T-cell (primary cell): Measurements from ENCODE around the gene NUDT14. TPM values are rescaled to one million over a fixed set of nuclear protein-coding genes. Genes with fewer than 3 reads are reported as not detected.

ENCODE experiments used
- ATAC-seq, 4 experiments: fragments of 200-7000 bp in 3 of 4; fragments of 150-1000 bp in 1 of 4; cut with Tn5 transposase; replicated peaks in 1 of 4; 1 replicate in 3 of 4; 2 replicates in 1 of 4; pipeline ENCODE4 v1.10.0; 2021; ENCODE audit warnings: moderate library complexity in 3 of 4, mild to moderate bottlenecking in 2 of 4, moderate number of reproducible peaks in 1 of 4
- CTCF ChIA-PET, 2 donors: fragments of 300-600 bp; sonication (Branson Sonifier 250); formaldehyde crosslinking; loops; one replicate each; lab custom pipeline; 2022; ENCODE audit warnings: antibody characterized with exemption in 2 of 2; lab: Charles Lee
- POLR2A ChIA-PET, 2 donors: fragments of 300-600 bp; sonication (Branson Sonifier 250); formaldehyde crosslinking; loops; one replicate each; lab custom pipeline; 2022; ENCODE audit warnings: antibody characterized with exemption in 2 of 2; lab: Charles Lee
- DNase-seq, 35 experiments: peaks; one replicate each; pipeline versions ENCODE4 v3.0.0 to v3.0.0-alpha.2; 2013 to 2023
- H3K27ac ChIP-seq: one replicate; pipeline ENCODE4 v1.5.1; 2013; ENCODE audit warnings: low read length
- H3K27me3 ChIP-seq, 2 experiments: replicated peaks in 1 of 2; 1 replicate in 1 of 2; 2 replicates in 1 of 2; pipeline versions ENCODE4 v1.6.1 to v1.7.0; 2013; ENCODE audit warnings: low read length in 1 of 2, mixed read lengths in 1 of 2; ENCODE audit not compliant: control insufficient read depth in 2 of 2, insufficient read depth in 2 of 2; ENCODE audit errors: extremely low read depth in 1 of 2
- H3K36me3 ChIP-seq, 2 donors: 1 replicate in 1 of 2; 2 replicates in 1 of 2; pipeline versions ENCODE4 v1.6.1 to v1.7.0; 2013; ENCODE audit warnings: low read length in 1 of 2; ENCODE audit not compliant: control insufficient read depth in 2 of 2, insufficient read depth in 1 of 2; ENCODE audit errors: extremely low read depth in 1 of 2
- H3K4me1 ChIP-seq, 2 experiments: 1 replicate in 1 of 2; 2 replicates in 1 of 2; pipeline versions ENCODE4 v1.6.1 to v1.7.0; 2013; ENCODE audit warnings: low read length in 2 of 2, mixed read lengths in 1 of 2; ENCODE audit not compliant: insufficient read depth in 2 of 2, control insufficient read depth in 1 of 2; ENCODE audit errors: extremely low read depth in 1 of 2
- H3K4me3 ChIP-seq, 2 donors: 1 replicate in 1 of 2; 2 replicates in 1 of 2; pipeline versions ENCODE4 v1.5.1 to v1.7.0; 2013; ENCODE audit warnings: mild to moderate bottlenecking in 2 of 2, low read length in 1 of 2, moderate library complexity in 1 of 2; ENCODE audit not compliant: control insufficient read depth in 1 of 2; ENCODE audit errors: extremely low read depth in 1 of 2
- H3K9me3 ChIP-seq: 2 replicates; pipeline ENCODE4 v1.7.0; 2013
- H3K27ac Mint-ChIP-seq, 2 donors: one replicate each; pipeline ENCODE4 v1.8.0; 2020 to 2021; ENCODE audit warnings: mild to moderate bottlenecking in 2 of 2, mixed read lengths in 2 of 2
- H3K27me3 Mint-ChIP-seq, 2 donors: one replicate each; pipeline ENCODE4 v1.8.0; 2021 to 2022; ENCODE audit warnings: mixed read lengths in 2 of 2
- H3K36me3 Mint-ChIP-seq: one replicate; pipeline ENCODE4 v1.8.0; 2021; ENCODE audit warnings: mixed read lengths
- H3K4me1 Mint-ChIP-seq, 3 donors: one replicate each; pipeline ENCODE4 v1.8.0; 2020 to 2022; ENCODE audit warnings: mixed read lengths in 3 of 3, mild to moderate bottlenecking in 1 of 3
- H3K4me3 Mint-ChIP-seq, 3 donors: one replicate each; pipeline ENCODE4 v1.8.0; 2020 to 2022; ENCODE audit warnings: mild to moderate bottlenecking in 3 of 3, mixed read lengths in 3 of 3, moderate library complexity in 3 of 3
- H3K9me3 Mint-ChIP-seq, 3 donors: one replicate each; pipeline ENCODE4 v1.8.0; 2020 to 2022; ENCODE audit warnings: mixed read lengths in 3 of 3
- WGBS: methylation state at CpG from one replicate; pipeline ENCODE4 v1.1.5; 2013; ENCODE audit warnings: missing lambda C conversion rate; ENCODE audit not compliant: insufficient coverage; 5-methylcytosine and 5-hydroxymethylcytosine counted together
- total RNA-seq, 35 experiments: library from RNA in 6 of 35; stranded (reverse) in 6 of 35; fragments of 120-200 nt in 1 of 35; gene quantifications; one replicate each; pipeline versions ENCODE4 v1.2.1 to v1.2.4 and lab custom pipeline; 2013 to 2026

Gene NUDT14
- total RNA-seq, 5 donors from 2014 or later (not counting 1 experiment from before 2014, with no cell fraction given), result 10.0 to 25.5 (median 20.2) TPM

DNA sequence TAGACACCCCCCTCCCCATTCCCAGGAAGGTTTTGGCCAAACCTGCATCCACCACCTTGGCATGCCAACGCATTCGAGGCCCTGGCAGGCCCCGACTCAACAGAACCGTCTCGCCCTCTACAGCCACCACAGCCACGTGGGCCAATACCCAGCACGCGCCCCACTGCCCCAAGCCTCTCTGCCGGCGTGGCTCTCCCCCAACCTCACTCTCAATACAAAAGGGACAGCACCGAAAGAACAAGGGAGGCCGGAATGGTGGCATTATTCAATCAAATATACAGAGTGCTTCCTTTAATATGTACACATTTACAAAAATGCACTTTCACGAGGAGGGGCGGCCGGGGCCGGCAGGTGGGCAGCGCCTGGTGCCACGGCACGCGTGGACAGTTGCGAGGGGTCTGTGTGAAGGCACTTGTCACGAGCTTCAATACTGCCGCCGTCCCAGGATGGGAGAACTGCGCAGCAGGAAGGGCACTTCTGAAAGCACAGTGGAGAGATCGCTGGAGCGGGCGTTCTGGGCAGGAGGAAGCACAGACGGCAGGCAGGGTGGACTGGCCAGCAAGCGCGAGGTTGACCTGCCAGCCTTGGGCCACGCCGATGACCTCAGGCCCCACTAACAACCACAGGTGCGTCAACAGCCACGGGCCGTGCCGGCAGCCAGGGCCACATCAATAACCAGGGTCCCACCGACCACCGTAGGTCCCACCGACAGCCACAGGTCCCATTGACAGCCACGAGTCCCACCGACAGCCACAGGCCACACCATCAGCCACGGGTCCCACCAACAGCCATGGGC lies 39.4 kb downstream of the NUDT14 start:
- no peak overlapping the region for H3K4me3 ChIP-seq
- peaks cover 3% of the 10 kb centered on the region for H3K36me3 Mint-ChIP-seq
- H3K27me3 ChIP-seq, result peaks cover 0 to 11% of the 10 kb centered on the region in 2 experiments
- H3K27me3 Mint-ChIP-seq, result no peaks in the 10 kb centered on the region
- no peak overlapping the region for H3K4me3 Mint-ChIP-seq
- H3K9me3 ChIP-seq, result no peaks in the 10 kb centered on the region
- CTCF ChIA-PET, result no interaction called here
- no peak overlapping the region for H3K27ac Mint-ChIP-seq
- no peaks in the 10 kb centered on the region for H3K4me1 Mint-ChIP-seq
- peaks cover 0 to 9% (median 4%) of the 10 kb centered on the region in 3 donors for H3K9me3 Mint-ChIP-seq
- WGBS, result 91% methylated on average over 36 of the region's 43 CpGs
- H3K4me1 ChIP-seq, result no peaks in the 10 kb centered on the region
- H3K27ac ChIP-seq, result no peak overlapping the region
- no peak for DNase-seq
- POLR2A ChIA-PET, result no interaction called here
- ATAC-seq, result no peak
- no peaks in the 10 kb centered on the region for H3K36me3 ChIP-seq

- no peaks in the 10 kb centered on the region for H3K4me1 ChIP-seq
- no peaks in the 10 kb centered on the region for H3K9me3 ChIP-seq
- Mint-ChIP-seq H3K27me3 (no peaks in the 10 kb centered on the region), H3K36me3 (peaks cover 3% of the 10 kb centered on the region), H3K4me3 (no peak overlapping the region), H3K27ac (no peak overlapping the region), H3K4me1 (no peaks in the 10 kb centered on the region), H3K9me3 (peaks cover 0 to 9% (median 4%) of the 10 kb centered on the region in 3 donors)
- H3K36me3 ChIP-seq, result no peaks in the 10 kb centered on the region
- ChIA-PET POLR2A (no interaction called here), CTCF (no interaction called here)
- H3K4me3 ChIP-seq, result no peak overlapping the region
- ATAC-seq (no peak), DNase-seq (no peak)
- H3K27ac ChIP-seq, result no peak overlapping the region
- H3K27me3 ChIP-seq, result peaks cover 0 to 11% of the 10 kb centered on the region in 2 experiments
- 85% methylated on average over 4 of the region's 6 CpGs for whole genome bisulfite sequencing
Measured at GRCh38 chr14:105141026-105141425, 40.1 kb downstream of the NUDT14 start.

DNA sequence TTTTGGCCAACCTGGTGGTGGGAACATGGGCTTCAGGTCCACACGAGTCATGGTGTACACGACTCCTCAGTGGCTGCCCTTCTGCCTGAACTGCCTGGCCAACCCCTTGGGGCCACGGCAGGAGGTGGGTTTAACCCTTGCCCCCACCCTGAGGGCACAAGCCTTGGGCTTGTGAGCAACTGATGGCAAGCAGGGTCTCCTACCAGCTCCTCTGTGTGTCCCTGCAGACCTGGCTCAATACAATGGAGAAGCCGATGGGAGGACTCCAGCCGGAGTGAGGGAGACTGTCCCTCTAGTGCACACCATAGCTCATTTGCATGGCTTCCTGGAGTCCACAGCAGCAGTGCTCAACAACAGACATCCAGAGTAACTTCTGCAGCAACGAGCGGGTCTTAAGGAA lies 40.5 kb downstream of the NUDT14 start:
- no peak for DNase-seq
- POLR2A ChIA-PET, result no interaction called here
- no peak overlapping the region for H3K27ac Mint-ChIP-seq

GRCh38 chr14:105139831-105140239 lies 41.3 kb downstream of the NUDT14 start:
- no peak overlapping the region for H3K27ac Mint-ChIP-seq
- H3K27me3 ChIP-seq, result peaks cover 0 to 11% of the 10 kb centered on the region in 2 experiments
- ChIA-PET POLR2A (no interaction called here), CTCF (no interaction called here)
- no peaks in the 10 kb centered on the region for H3K4me1 ChIP-seq
- H3K36me3 Mint-ChIP-seq, result peaks cover 3% of the 10 kb centered on the region
- peaks cover 0 to 9% (median 4%) of the 10 kb centered on the region in 3 donors for H3K9me3 Mint-ChIP-seq
- WGBS, result 96% methylated on average over 4 of the region's 5 CpGs
- no peak overlapping the region for H3K4me3 Mint-ChIP-seq
- no peak overlapping the region for H3K27ac ChIP-seq
- no peaks in the 10 kb centered on the region for H3K9me3 ChIP-seq
- H3K27me3 Mint-ChIP-seq, result peaks cover under 1% of the 10 kb centered on the region in 2 donors
- H3K4me3 ChIP-seq, result no peak overlapping the region
- no peaks in the 10 kb centered on the region for H3K4me1 Mint-ChIP-seq
- ATAC-seq, result no peak
- DNase-seq, result no peak
- H3K36me3 ChIP-seq, result no peaks in the 10 kb centered on the region

More for the DNA sequence above, 40.5 kb downstream of the NUDT14 start:
- H3K36me3 Mint-ChIP-seq, result peaks cover 3% of the 10 kb centered on the region
- Histone ChIP-seq H3K9me3 (no peaks in the 10 kb centered on the region), H3K4me1 (no peaks in the 10 kb centered on the region), H3K36me3 (no peaks in the 10 kb centered on the region), H3K27me3 (peaks cover 0 to 11% of the 10 kb centered on the region in 2 experiments), H3K4me3 (no peak overlapping the region), H3K27ac (no peak overlapping the region)
- CTCF ChIA-PET, result no interaction called here
- H3K4me3 Mint-ChIP-seq, result no peak overlapping the region
- ATAC-seq, result no peak
- 75% methylated on average over 7 of the region's 7 CpGs for WGBS
- peaks cover 0 to 9% (median 4%) of the 10 kb centered on the region in 3 donors for H3K9me3 Mint-ChIP-seq
- no peaks in the 10 kb centered on the region for H3K27me3 Mint-ChIP-seq
- no peaks in the 10 kb centered on the region for H3K4me1 Mint-ChIP-seq

- WGBS, result 74% methylated on average over 10 of the region's 10 CpGs
- H3K27ac ChIP-seq, result no peak overlapping the region
- H3K4me1 ChIP-seq, result no peaks in the 10 kb centered on the region
- H3K9me3 ChIP-seq, result no peaks in the 10 kb centered on the region
- no peak overlapping the region for H3K4me3 ChIP-seq
- Mint-ChIP-seq H3K27me3 (peaks cover 1 to 5% of the 10 kb centered on the region in 2 donors), H3K27ac (no peak overlapping the region), H3K4me3 (no peak overlapping the region), H3K4me1 (no peaks in the 10 kb centered on the region), H3K36me3 (peaks cover 3% of the 10 kb centered on the region), H3K9me3 (peaks cover 0 to 9% (median 4%) of the 10 kb centered on the region in 3 donors)
- peaks cover 0 to 11% of the 10 kb centered on the region in 2 experiments for H3K27me3 ChIP-seq
- ATAC-seq (no peak), DNase-seq (no peak)
- ChIA-PET POLR2A (no interaction called here), CTCF (no interaction called here)
- H3K36me3 ChIP-seq, result no peaks in the 10 kb centered on the region
Measured at GRCh38 chr14:105139212-105139825, 41.8 kb downstream of the NUDT14 start.

GRCh38 chr14:105138551-105139111 lies 42.5 kb downstream of the NUDT14 start:
- Histone ChIP-seq H3K27me3 (peaks cover 0 to 11% of the 10 kb centered on the region in 2 experiments), H3K4me3 (no peak overlapping the region), H3K9me3 (no peaks in the 10 kb centered on the region), H3K27ac (no peak overlapping the region), H3K4me1 (no peaks in the 10 kb centered on the region), H3K36me3 (no peaks in the 10 kb centered on the region)
- no peak for DNase-seq
- H3K4me1 Mint-ChIP-seq, result no peaks in the 10 kb centered on the region
- ChIA-PET CTCF (no interaction called here), POLR2A (no interaction called here)
- H3K4me3 Mint-ChIP-seq, result no peak overlapping the region
- H3K27ac Mint-ChIP-seq, result no peak overlapping the region
- peaks cover 0 to 9% (median 4%) of the 10 kb centered on the region in 3 donors for H3K9me3 Mint-ChIP-seq
- H3K27me3 Mint-ChIP-seq, result peaks cover 1 to 8% of the 10 kb centered on the region in 2 donors
- WGBS, result 96% methylated on average over 12 of the region's 15 CpGs
- no peak for ATAC-seq
- peaks cover 3% of the 10 kb centered on the region for H3K36me3 Mint-ChIP-seq
